ENCODE data around the gene C7orf33. TPM values are rescaled to one million over a fixed set of nuclear protein-coding genes. Genes with fewer than 3 reads are reported as not detected.
"Not testable (repeated sequence)": the region's sequence is repeated elsewhere in the genome, so short reads cannot be mapped to it uniquely, and the experiment has no call there.

Gene C7orf33
- total RNA-seq, 1 experiment from 2014 or later, result not detected

GRCh38 chr7:148567524-148567923, 23.0 kb upstream of the C7orf33 start:
- Histone ChIP-seq H3K27me3 (replicated peaks) (no peaks in the 10 kb centered on the region), H3K27ac (no peak overlapping the region), H3K9me3 (replicated peaks) (no peaks in the 10 kb centered on the region), H3K4me1 (replicated peaks) (peaks cover 5% of the 10 kb centered on the region; the same call in 1 of the 2 replicates), H3K4me3 (no peak overlapping the region), H3K36me3 (no peaks in the 10 kb centered on the region)
- DNase-seq (ENCODE audit: low read depth in 1 of 2, low spot score in 2 of 2), result no peak

GRCh38 chr7:148570510-148570909, 20.1 kb upstream of the C7orf33 start:
- no peaks in the 10 kb centered on the region for H3K27me3 ChIP-seq (replicated peaks)
- no peak overlapping the region for H3K4me3 ChIP-seq
- no peak for DNase-seq (ENCODE audit: low read depth in 1 of 2, low spot score in 2 of 2)
- H3K36me3 ChIP-seq, result no peaks in the 10 kb centered on the region
- H3K27ac ChIP-seq, result no peak overlapping the region
- H3K4me1 ChIP-seq (replicated peaks), result no peaks in the 10 kb centered on the region
- no peaks in the 10 kb centered on the region for H3K9me3 ChIP-seq (replicated peaks)

GRCh38 chr7:148570973-148571372, 19.6 kb upstream of the C7orf33 start:
- H3K27ac ChIP-seq; H3K4me1 ChIP-seq (replicated peaks); DNase-seq (ENCODE audit: low read depth in 1 of 2, low spot score in 2 of 2); H3K36me3 ChIP-seq; H3K27me3 ChIP-seq (replicated peaks); H3K9me3 ChIP-seq (replicated peaks); H3K4me3 ChIP-seq: not testable (repeated sequence)

DNA sequence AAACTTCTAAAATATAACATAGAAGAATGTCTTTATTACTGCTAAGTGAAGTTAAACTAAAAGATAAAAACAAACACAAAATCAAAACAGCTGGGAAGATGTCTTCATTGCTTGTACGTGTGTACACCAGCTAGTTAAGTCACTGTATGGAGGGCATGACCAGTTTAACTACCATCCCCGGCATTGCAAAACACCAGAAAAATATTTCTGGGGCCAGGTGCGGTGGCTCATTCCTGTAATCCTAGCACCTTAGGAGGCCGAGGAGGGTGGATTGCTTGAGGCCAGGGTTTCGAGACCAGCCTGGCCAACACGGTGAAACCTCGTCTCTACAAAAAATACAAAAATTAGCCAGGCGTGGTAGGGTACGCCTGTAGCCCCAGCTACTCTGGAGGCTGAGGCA, 19.2 kb upstream of the C7orf33 start:
- DNase-seq (ENCODE audit: low read depth in 1 of 2, low spot score in 2 of 2), result no peak
- Histone ChIP-seq H3K36me3 (no peaks in the 10 kb centered on the region), H3K27me3 (replicated peaks) (no peaks in the 10 kb centered on the region), H3K4me3 (no peak overlapping the region), H3K27ac (no peak overlapping the region), H3K4me1 (replicated peaks) (no peaks in the 10 kb centered on the region), H3K9me3 (replicated peaks) (no peaks in the 10 kb centered on the region)

GRCh38 chr7:148572067-148572522, 18.5 kb upstream of the C7orf33 start:
- no peak for DNase-seq (ENCODE audit: low read depth in 1 of 2, low spot score in 2 of 2)
- Histone ChIP-seq H3K27ac (no peak overlapping the region), H3K4me1 (replicated peaks) (no peaks in the 10 kb centered on the region), H3K27me3 (replicated peaks) (no peaks in the 10 kb centered on the region), H3K4me3 (no peak overlapping the region), H3K36me3 (no peaks in the 10 kb centered on the region), H3K9me3 (replicated peaks) (no peaks in the 10 kb centered on the region)

- DNase-seq (ENCODE audit: low read depth in 1 of 2, low spot score in 2 of 2); H3K27me3 ChIP-seq (replicated peaks): not testable (repeated sequence)
These were observed 17.0 kb upstream of the C7orf33 start for GRCh38 chr7:148573581-148573980.

GRCh38 chr7:148575640-148576411, 14.7 kb upstream of the C7orf33 start:
- no peak overlapping the region for H3K27ac ChIP-seq
- H3K4me3 ChIP-seq, result no peak overlapping the region
- H3K27me3 ChIP-seq (replicated peaks), result no peaks in the 10 kb centered on the region
- peak; percentile 53 to 55 for DNase-seq (ENCODE audit: low read depth in 1 of 2, low spot score in 2 of 2)
- H3K4me1 ChIP-seq (replicated peaks), result no peaks in the 10 kb centered on the region
- no peaks in the 10 kb centered on the region for H3K36me3 ChIP-seq
- no peaks in the 10 kb centered on the region for H3K9me3 ChIP-seq (replicated peaks)

More at GRCh38 chr7:148573581-148573980, 17.0 kb upstream of the C7orf33 start:
- H3K36me3 ChIP-seq; H3K9me3 ChIP-seq (replicated peaks); H3K4me1 ChIP-seq (replicated peaks); H3K27ac ChIP-seq; H3K4me3 ChIP-seq: not testable (repeated sequence)

DNA sequence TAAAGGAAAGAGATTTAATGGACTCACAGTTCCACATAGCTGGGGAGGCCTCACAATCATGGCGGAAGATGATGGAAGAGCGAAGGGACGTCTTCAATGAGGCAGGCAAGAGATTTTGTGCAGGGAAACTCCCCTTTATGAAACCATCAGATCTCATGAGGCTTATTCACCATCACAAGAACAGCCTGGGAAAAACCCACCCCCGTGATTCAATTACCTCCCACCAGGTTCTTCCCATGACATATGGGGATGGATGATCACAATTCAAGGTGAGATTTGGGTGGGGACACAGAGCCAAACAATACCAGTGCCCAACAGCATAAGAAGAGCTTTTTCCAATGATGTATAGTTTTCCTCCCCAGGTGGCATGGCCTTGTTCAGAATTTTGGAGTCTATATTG, 11.2 kb upstream of the C7orf33 start:
- Histone ChIP-seq H3K27me3 (replicated peaks) (peaks cover 3% of the 10 kb centered on the region; the same call in 1 of the 2 replicates), H3K36me3 (no peaks in the 10 kb centered on the region), H3K4me3 (no peak overlapping the region), H3K27ac (no peak overlapping the region), H3K9me3 (replicated peaks) (no peaks in the 10 kb centered on the region), H3K4me1 (replicated peaks) (no peaks in the 10 kb centered on the region)
- no peak for DNase-seq (ENCODE audit: low read depth in 1 of 2, low spot score in 2 of 2)

DNA sequence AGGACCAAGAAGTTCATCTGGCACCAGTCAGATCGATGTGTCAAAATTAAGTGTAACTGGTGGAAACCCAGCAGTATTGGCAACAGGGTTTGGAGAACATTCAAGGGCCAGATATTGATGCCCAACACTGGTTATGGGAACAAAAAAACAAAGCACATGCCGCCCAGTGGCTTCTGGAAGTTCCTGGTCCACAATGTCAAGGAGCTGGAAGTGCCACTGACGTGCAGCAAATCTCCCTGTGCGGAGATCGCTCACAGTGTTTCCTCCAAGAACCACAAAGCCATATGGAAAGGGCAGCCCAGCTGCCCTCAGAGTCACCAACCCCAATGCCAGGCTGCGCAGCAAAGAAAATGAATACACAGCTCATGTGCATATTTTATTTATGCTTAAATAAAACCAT, 10.1 kb upstream of the C7orf33 start:
- Histone ChIP-seq H3K27me3 (replicated peaks) (peaks cover 8% of the 10 kb centered on the region; the same call in 1 of the 2 replicates), H3K36me3 (no peaks in the 10 kb centered on the region), H3K9me3 (replicated peaks) (no peaks in the 10 kb centered on the region), H3K4me3 (no peak overlapping the region), H3K4me1 (replicated peaks) (no peaks in the 10 kb centered on the region), H3K27ac (no peak overlapping the region)
- no peak for DNase-seq (ENCODE audit: low read depth in 1 of 2, low spot score in 2 of 2)

DNA sequence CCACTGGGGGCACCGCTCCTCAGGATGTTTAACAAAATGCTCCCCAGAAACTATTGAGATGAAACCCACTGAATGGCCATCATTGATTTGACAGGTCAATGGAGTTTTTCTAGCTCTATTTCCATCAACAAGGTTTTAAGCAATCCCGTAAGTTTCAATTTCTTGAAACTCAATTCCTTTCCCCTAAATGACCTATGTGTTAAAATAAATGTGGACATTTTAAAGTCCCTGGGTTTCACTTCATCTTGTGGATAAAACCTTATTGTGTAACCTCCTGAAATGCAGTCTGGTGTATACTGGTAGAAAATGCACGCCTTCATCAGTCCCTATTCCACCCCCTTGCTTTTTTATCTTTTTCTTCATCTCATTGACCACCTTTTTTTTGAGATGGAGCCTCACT, 8.9 kb upstream of the C7orf33 start:
- Histone ChIP-seq H3K9me3 (replicated peaks) (no peaks in the 10 kb centered on the region), H3K27me3 (replicated peaks) (peaks cover 8% of the 10 kb centered on the region; the same call in 1 of the 2 replicates), H3K36me3 (no peaks in the 10 kb centered on the region), H3K4me3 (no peak overlapping the region), H3K4me1 (replicated peaks) (no peaks in the 10 kb centered on the region), H3K27ac (no peak overlapping the region)
- no peak for DNase-seq (ENCODE audit: low read depth in 1 of 2, low spot score in 2 of 2)

GRCh38 chr7:148584154-148584827, 6.3 kb upstream of the C7orf33 start:
- Histone ChIP-seq H3K36me3 (no peaks in the 10 kb centered on the region), H3K4me3 (no peak overlapping the region), H3K27me3 (replicated peaks) (peaks cover 16% of the 10 kb centered on the region; the same call in 1 of the 2 replicates), H3K27ac (no peak overlapping the region), H3K9me3 (replicated peaks) (no peaks in the 10 kb centered on the region), H3K4me1 (replicated peaks) (no peaks in the 10 kb centered on the region)
- DNase-seq (ENCODE audit: low read depth in 1 of 2, low spot score in 2 of 2), result no peak

DNA sequence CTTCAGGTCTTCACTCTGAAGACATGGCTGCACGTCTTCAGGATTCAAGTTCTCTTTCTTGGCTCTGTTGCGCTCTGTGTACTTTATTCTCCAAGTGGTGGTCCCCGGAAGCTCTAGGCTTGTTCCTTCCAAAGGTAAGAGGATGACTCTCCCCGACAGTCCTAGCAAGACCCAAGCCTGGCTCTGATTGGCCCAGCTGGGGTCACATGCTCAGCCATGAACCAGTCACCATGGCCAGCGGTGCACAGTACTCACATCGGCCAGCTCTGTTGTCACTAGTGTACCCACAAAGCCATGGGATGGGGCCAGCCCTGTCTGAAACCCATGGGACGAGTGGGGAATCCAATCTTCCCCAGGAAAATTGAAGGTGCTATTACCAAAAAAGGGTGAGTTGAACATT, 5.2 kb upstream of the C7orf33 start:
- DNase-seq (ENCODE audit: low read depth in 1 of 2, low spot score in 2 of 2), result no peak
- H3K27me3 ChIP-seq (replicated peaks), result peaks cover 16% of the 10 kb centered on the region; the same call in 1 of the 2 replicates
- H3K4me3 ChIP-seq, result no peak overlapping the region
- no peaks in the 10 kb centered on the region for H3K36me3 ChIP-seq
- H3K27ac ChIP-seq, result no peak overlapping the region
- no peaks in the 10 kb centered on the region for H3K4me1 ChIP-seq (replicated peaks)
- no peaks in the 10 kb centered on the region for H3K9me3 ChIP-seq (replicated peaks)

DNA sequence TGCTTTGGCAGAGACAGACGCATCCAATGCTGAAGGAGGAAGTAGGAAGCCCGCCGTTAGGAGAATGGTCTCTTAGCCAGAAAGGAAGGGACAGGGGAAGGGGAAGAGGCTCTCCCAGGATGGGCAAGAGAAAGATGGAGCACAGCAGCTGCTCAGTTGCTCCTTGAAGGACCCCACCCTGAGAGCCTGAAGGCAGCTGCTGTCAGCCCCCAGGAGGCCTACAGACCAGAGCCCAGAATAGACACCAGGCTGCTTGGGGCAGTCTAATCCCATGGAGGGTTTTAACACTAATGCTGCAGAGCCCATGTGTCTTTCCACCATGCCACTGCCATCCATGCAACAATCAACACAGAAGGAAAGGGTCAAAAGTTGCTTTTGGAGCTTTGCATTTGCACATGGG, 3.5 kb upstream of the C7orf33 start:
- Histone ChIP-seq H3K4me1 (replicated peaks) (no peaks in the 10 kb centered on the region), H3K27me3 (replicated peaks) (peaks cover 16% of the 10 kb centered on the region; the same call in 1 of the 2 replicates), H3K27ac (no peak overlapping the region), H3K9me3 (replicated peaks) (no peaks in the 10 kb centered on the region), H3K36me3 (no peaks in the 10 kb centered on the region), H3K4me3 (no peak overlapping the region)
- no peak for DNase-seq (ENCODE audit: low read depth in 1 of 2, low spot score in 2 of 2)

DNA sequence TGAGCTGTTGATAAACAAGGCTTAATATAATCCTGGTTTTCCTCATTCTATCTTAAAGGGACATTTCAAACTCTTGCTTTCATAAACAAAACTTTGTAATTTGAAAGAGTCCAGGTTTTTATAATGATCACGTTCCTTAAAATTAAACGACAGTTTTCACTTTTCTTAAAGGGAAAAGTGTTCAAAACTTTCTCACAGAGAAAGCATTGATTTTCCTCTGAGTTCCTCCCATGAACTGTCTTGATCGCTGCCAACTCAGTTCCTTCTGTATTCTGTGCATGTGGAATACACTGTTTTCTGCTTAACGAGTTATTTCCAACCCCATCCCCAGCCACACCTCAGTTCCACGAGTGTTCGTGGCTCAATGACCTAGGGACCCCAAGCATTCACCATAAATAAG, 2.4 kb upstream of the C7orf33 start:
- no peaks in the 10 kb centered on the region for H3K9me3 ChIP-seq (replicated peaks)
- DNase-seq (ENCODE audit: low read depth in 1 of 2, low spot score in 2 of 2), result no peak
- H3K36me3 ChIP-seq, result no peaks in the 10 kb centered on the region
- H3K27me3 ChIP-seq (replicated peaks), result peaks cover 16% of the 10 kb centered on the region; the same call in 1 of the 2 replicates
- H3K4me3 ChIP-seq, result no peak overlapping the region
- no peak overlapping the region for H3K27ac ChIP-seq
- H3K4me1 ChIP-seq (replicated peaks), result no peaks in the 10 kb centered on the region
